Urinary bladder (tissue), 4 donors: ENCODE results near the gene MNS1. TPM values are rescaled to one million over a fixed set of nuclear protein-coding genes. Genes with fewer than 3 reads are reported as not detected.

Source experiments
- DNase-seq: peaks from one replicate; pipeline ENCODE4 v3.0.0-alpha.2; 2015; ENCODE audit errors: extremely low spot score
- H3K27ac ChIP-seq: one replicate; pipeline ENCODE4 v1.5.1; 2013; ENCODE audit warnings: low read depth, mild to moderate bottlenecking, moderate library complexity
- H3K36me3 ChIP-seq: one replicate; pipeline ENCODE4 v1.6.1; 2013; ENCODE audit warnings: mild to moderate bottlenecking, moderate library complexity; ENCODE audit not compliant: insufficient read depth
- H3K4me1 ChIP-seq: one replicate; pipeline ENCODE4 v1.6.1; 2013; ENCODE audit warnings: mild to moderate bottlenecking, moderate library complexity; ENCODE audit not compliant: insufficient read depth
- H3K4me3 ChIP-seq: one replicate; pipeline ENCODE4 v1.5.1; 2013; ENCODE audit warnings: low read depth, low read length
- WGBS: extraction: QIAGEN DNeasy Blood & Tissue Kit; methylation state at CpG from one replicate; pipeline ENCODE4 v1.1.7; 2013; 5-methylcytosine and 5-hydroxymethylcytosine counted together
- polyA plus RNA-seq: library from polyadenylated mRNA; stranded (reverse); fragments of 200-250 nt; gene quantifications from one replicate; pipeline ENCODE4 v1.2.3, GENCODE V29; 2013
- total RNA-seq: library from RNA; depleted of rRNA; stranded (reverse); fragments of >200 nt; gene quantifications from one replicate; pipeline ENCODE4 v1.2.3, GENCODE V29; 2014
- donor health status: healthy with polysubstance abuse.
- donor health status: healthy.

MNS1 gene
- total and polyA plus RNA-seq, 2 donors: 2.0 to 7.1 TPM

DNA sequence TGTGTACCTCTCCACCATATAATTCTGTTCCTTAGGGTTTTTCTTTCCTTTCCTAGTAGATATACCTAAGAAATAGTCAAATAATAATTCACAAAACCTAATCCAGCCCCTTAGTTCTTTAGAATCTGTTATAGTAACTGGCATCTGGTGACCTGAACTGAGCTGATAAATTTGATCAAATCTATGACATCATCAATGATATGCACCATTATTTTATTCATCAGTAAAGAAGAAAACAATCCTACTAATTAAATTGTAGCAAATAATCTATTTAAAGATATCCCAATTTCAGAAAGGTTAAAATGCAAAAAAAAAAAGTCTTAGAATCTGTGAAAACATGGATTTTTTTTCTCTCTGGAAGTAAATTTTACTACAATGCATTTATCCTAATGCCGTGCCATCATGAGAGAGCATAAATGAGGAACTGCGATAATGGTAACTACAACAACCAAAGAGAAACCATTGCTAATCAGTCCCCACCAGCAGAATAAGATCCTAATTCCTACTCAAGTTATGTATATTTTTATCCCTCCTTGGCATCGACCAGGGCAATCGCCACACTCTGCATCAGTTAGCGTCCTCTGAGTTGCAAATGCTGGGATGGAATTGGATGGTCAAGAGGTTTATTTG, 6.6 kb upstream of the MNS1 start:
- Histone ChIP-seq H3K36me3 (no peaks in the 10 kb centered on the region), H3K27ac (no peak overlapping the region), H3K4me3 (no peak overlapping the region), H3K4me1 (no peaks in the 10 kb centered on the region)
- no peak for DNase-seq
- WGBS: 84% methylated on average over 5 of the region's 5 CpGs

DNA sequence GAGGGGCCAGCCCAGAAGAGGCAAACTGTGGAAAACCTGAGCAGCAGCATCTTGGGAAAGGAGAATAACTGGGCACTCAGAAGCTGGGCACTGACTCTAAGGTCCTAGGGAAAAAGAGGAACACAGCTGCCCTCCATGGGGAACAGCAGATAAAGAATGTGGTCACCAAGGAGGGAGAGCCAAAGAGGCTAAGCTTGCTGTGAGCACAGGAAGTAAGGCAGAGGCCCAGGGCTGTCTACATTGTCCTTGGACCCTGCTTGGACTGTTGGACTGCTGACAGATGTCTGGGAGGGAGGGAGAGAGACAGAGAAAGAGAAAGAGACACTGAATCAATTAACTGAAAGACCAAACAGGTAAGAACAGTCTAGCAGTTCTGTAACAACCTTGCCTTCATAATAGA, 4.5 kb upstream of the MNS1 start:
- no peaks in the 10 kb centered on the region for H3K36me3 ChIP-seq
- no peak overlapping the region for H3K27ac ChIP-seq
- no peak overlapping the region for H3K4me3 ChIP-seq
- H3K4me1 ChIP-seq: no peaks in the 10 kb centered on the region
- no peak for DNase-seq

DNA sequence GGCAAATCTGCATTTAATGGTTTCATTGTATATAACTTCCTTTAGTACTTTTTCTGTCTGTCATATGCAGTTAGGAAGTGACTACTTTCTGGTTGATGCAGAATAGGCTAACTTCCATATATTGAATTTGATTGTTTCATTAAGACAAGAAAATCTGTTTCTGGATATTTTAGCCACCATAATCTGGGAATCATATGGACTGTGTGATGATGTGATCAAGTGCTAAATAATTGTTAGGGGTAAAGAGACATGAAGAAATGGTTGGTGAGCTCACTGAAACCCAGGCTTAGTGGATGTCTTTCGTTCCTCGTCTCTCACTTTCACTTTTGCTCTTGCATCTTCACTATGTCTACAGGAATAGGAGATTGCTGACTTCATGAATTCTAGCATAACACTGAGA, 3.5 kb upstream of the MNS1 start:
- DNase-seq: no peak

DNA sequence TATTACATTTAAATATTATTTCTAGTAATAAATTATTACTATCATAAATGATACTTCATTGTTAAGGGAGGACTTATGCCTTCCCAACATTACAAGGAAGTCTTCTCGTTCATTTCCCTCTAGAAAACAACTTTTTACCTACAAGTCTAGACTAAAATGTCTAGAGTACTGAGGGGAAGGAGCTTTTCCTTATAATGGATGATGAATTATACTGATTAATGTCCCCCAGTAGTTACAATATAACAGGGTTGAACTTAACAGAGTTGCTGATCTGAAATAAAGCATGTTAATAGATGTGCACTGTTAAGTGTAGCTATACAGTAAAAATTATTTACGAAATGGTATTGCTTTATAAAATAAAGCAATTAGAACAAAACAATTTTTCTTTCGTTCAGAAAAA, 2.7 kb upstream of the MNS1 start:
- no peak overlapping the region for H3K4me3 ChIP-seq
- H3K36me3 ChIP-seq: no peaks in the 10 kb centered on the region
- DNase-seq: no peak
- no peak overlapping the region for H3K27ac ChIP-seq
- no peaks in the 10 kb centered on the region for H3K4me1 ChIP-seq
- 62% methylated on average over 3 of the region's 3 CpGs for WGBS

More for the DNA sequence above, 3.5 kb upstream of the MNS1 start:
- Histone ChIP-seq H3K27ac (no peak overlapping the region), H3K4me1 (no peaks in the 10 kb centered on the region), H3K4me3 (no peak overlapping the region), H3K36me3 (no peaks in the 10 kb centered on the region)
- 56% methylated on average over 2 of the region's 2 CpGs for WGBS

DNA sequence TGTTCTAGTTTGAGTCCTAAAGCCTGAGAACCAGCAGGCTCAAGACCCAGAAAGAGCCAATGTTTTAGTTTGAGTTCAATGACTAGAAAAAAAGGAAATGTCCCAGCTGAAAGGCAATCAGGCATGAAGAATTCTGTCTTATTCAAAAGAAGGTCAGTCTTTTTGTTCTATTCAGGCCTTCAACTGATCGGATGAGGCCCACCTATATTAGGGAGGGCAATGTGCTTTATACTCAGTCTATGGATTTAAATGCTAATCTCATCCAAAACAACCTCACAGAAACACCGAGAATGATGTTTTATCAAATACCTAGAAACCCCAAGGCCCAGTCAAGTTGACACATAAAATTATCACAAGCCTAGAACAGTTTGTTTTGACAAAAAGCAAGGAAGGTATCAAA, 4.0 kb downstream of the MNS1 start:
- H3K27ac ChIP-seq: no peak overlapping the region
- DNase-seq: no peak
- H3K4me3 ChIP-seq: no peak overlapping the region
- no peaks in the 10 kb centered on the region for H3K36me3 ChIP-seq
- H3K4me1 ChIP-seq: peaks cover 2% of the 10 kb centered on the region
- 94% methylated on average over 2 of the region's 2 CpGs for WGBS

DNA sequence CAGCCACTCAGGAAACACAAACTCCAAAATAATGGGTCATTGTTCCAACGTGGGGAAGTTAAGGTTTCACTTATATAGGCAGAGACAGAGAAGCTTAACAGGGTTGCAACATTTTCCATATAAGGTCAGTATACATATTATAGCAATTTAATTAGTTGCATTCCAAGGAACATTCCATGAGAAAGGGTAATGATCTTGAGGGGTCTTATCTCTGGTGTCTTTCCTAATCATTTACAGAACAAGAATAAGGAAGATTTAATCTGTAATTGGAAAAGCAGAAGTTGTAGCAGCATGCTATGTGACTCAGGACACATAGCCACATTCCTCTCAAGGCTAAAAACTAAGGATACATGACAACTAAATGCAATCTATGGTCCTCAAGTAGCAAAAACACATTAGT, 4.9 kb downstream of the MNS1 start:
- Histone ChIP-seq H3K36me3 (no peaks in the 10 kb centered on the region), H3K4me3 (no peak overlapping the region), H3K27ac (no peak overlapping the region), H3K4me1 (peaks cover 2% of the 10 kb centered on the region)
- no peak for DNase-seq
- 38% methylated on average over 1 of the region's 1 CpG for WGBS

DNA sequence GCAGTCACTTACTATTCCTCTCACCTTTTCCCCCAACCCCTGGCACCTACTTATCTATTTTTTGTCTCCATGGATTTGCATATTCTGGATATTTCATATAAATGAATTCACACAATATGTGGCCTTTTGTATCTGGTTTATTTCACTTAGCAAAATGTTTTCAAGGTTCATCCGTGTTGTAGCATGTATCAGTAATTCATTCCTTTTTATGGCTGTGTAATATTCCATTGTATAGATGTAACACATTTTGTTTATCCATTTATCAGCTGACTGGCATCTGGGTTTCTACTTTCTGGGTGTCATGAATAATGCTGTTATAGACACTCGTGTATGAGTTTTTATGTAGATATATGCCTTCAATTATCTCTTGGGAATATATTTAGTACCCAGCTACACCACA, 5.8 kb downstream of the MNS1 start:
- Histone ChIP-seq H3K4me3 (no peak overlapping the region), H3K36me3 (no peaks in the 10 kb centered on the region), H3K27ac (no peak overlapping the region), H3K4me1 (peaks cover 2% of the 10 kb centered on the region)
- WGBS: 64% methylated on average over 2 of the region's 2 CpGs
- no peak for DNase-seq

DNA sequence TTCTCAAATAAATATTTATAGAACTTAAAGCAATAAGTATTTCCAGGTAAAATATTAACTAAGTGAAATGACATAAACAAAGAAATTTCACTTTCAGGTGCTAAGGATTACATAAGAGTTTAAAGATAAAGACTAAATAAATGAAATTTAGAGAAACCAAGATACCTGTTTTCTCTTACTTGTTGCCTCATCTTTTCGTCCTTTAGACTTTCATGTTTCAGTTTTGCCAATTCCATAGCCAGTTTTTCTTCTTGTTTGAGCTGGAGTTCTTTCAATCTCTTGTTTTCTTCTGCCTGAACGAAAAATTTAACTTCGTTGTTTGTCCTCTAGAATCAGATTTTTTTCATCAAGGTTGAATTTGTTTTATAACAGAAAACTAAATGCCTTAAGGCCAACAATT, 8.7 kb downstream of the MNS1 start:
- no peak for DNase-seq
- Histone ChIP-seq H3K36me3 (no peaks in the 10 kb centered on the region), H3K27ac (no peak overlapping the region), H3K4me3 (no peak overlapping the region), H3K4me1 (peaks cover 2% of the 10 kb centered on the region)
- WGBS: 93% methylated on average over 3 of the region's 3 CpGs

DNA sequence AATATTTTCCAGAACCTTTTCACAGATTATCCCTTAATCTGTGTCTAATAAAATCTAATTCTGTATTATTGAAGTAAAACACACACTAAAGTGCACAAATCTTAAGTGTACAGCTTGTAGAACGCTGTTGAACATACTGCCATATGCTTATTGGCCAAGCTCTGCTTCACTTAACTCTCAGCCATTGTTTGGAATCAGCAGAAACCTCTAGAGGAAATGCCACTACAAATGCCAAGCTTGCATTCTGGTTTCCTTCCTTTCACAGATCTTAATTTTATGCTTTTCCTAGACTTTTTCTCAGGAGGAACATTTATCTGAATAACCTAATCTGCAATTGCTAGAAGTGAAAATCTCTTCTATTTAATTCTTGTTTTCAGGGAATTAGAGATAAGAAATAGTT, 10.1 kb downstream of the MNS1 start:
- H3K27ac ChIP-seq: no peak overlapping the region
- DNase-seq: no peak
- no peaks in the 10 kb centered on the region for H3K36me3 ChIP-seq
- peaks cover 2% of the 10 kb centered on the region for H3K4me1 ChIP-seq
- 56% methylated on average over 1 of the region's 1 CpG for WGBS
- H3K4me3 ChIP-seq: no peak overlapping the region

DNA sequence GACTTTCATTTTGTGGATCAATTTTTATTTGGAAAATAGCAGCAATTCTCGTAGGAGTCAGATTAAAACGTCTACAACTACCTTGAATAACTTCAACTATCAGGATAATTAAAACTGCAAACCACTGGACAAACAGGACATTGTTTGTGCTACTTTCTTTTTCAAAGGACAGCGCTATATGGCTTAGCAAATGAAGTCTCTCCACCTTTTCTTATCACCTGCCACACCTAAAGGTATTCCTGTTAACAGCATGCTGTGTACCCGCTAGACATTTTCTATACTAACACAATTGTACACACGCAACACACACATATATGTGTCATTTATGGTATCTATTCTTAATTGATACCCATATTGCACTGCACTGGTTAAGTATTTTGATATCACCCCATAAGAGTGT, 19.2 kb downstream of the MNS1 start:
- DNase-seq: no peak
- H3K4me3 ChIP-seq: no peak overlapping the region
- H3K4me1 ChIP-seq: no peaks in the 10 kb centered on the region
- H3K36me3 ChIP-seq: no peaks in the 10 kb centered on the region
- 95% methylated on average over 5 of the region's 5 CpGs for whole genome bisulfite sequencing
- no peak overlapping the region for H3K27ac ChIP-seq

DNA sequence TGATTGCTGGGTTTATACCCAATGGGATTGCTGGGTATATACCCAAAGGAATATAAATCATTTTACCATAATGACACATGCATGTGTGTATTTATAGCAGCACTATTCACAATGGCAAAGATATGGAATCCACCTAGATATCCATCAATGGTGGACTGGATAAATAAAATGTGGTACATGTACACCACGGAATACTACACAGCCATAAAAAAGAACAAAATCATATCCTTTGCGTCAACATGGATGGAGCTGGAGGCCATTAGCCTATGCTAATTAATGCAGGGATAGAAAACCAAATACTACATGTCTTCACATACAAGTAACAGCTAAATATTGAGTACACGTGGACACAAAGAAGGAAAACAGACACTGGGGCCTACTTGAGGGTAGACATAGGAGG, 22.6 kb downstream of the MNS1 start:
- Histone ChIP-seq H3K27ac (no peak overlapping the region), H3K36me3 (no peaks in the 10 kb centered on the region), H3K4me1 (no peaks in the 10 kb centered on the region), H3K4me3 (no peak overlapping the region)
- WGBS: 98% methylated on average over 3 of the region's 3 CpGs
- no peak for DNase-seq

DNA sequence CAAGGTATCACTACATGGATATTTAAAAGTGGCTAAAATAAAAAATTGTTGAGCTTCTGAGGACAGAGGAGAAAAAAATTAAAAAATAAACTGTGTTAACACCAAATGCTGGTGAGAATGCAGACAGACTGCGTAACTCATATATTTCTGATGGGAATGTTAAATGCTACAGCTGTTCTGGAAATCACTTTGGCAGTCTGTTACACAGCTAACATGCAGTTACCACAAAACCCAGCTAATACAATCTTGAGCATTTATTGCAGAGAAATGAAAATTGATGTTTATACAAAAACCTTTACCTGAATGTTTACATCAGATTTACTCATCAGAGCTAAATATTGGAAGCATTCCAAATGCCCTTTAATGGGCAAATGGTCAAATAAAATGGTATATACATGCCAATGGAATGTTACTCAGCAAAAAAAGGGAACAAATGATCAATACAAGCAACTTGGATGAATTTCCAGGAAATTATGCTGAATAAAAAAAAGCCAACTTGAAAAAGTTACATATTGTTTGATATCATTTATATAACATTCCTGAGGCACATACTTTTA, 24.6 kb downstream of the MNS1 start:
- Histone ChIP-seq H3K27ac (no peak overlapping the region), H3K4me3 (no peak overlapping the region), H3K36me3 (no peaks in the 10 kb centered on the region), H3K4me1 (no peaks in the 10 kb centered on the region)
- 88% methylated on average over 1 of the region's 1 CpG for WGBS
- no peak for DNase-seq

DNA sequence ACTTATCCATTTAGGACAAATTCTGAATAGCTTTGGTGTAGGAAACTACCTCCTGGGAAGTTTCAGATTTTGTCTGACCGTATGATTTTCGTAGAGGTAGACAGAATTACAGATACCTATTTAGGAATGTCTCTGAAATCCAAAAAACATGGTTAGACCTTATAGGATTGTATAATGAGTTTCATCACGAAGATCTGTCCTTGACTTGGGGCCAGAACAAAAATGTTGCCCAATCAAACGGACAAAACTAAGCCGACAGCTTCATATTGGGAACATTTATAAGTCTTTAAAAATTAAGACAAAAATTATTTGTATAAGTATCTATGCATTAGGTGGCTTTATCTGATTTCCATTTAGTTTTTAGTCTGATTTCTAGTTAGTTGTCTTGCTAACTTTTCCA, 32.6 kb downstream of the MNS1 start:
- H3K36me3 ChIP-seq: no peaks in the 10 kb centered on the region
- H3K27ac ChIP-seq: no peak overlapping the region
- no peak overlapping the region for H3K4me3 ChIP-seq
- DNase-seq: no peak
- no peaks in the 10 kb centered on the region for H3K4me1 ChIP-seq
- WGBS: 91% methylated on average over 5 of the region's 5 CpGs

DNA sequence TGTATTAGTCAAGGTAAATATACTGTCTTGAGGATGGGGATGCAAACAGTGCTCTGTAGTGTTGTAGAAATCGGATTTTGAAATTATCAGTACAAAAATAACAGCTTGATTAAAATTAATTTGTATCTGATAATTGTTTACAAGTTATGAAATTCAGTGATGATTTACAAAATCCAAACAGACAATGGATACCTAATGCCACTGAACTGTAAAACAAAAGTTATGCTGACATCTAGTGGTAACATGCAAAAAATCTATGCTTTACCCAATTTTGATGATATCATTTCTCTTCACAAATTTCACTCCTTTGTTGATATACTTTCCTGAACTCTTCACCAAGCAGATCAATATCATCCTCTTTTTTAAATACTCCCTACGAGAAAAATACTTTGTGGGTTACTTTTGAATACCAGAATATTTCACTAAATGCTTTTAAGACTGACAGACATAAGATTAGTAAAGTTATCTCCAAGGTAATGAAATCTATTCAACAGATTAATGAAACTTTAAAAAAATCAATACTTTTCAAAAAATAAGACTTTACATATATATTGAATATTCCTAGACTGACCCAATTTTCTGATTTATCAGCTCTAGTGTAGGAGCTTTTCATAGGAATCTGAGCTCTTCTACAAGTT, 36.0 kb downstream of the MNS1 start:
- WGBS: 31% methylated on average over 2 of the region's 2 CpGs
- Histone ChIP-seq H3K36me3 (no peaks in the 10 kb centered on the region), H3K4me1 (no peaks in the 10 kb centered on the region), H3K27ac (no peak overlapping the region), H3K4me3 (no peak overlapping the region)
- no peak for DNase-seq
